GM21528 (cell line): ENCODE results near the gene ADAMTS2.

Experiments used
- ATAC-seq: cut with Tn5 transposase; IDR thresholded peaks from one replicate; pipeline ENCODE4 v1.9.1; 2021; ENCODE audit warnings: mild to moderate bottlenecking, moderate library complexity; ENCODE audit not compliant: unreplicated experiment, low FRiP score

ADAMTS2 gene

DNA sequence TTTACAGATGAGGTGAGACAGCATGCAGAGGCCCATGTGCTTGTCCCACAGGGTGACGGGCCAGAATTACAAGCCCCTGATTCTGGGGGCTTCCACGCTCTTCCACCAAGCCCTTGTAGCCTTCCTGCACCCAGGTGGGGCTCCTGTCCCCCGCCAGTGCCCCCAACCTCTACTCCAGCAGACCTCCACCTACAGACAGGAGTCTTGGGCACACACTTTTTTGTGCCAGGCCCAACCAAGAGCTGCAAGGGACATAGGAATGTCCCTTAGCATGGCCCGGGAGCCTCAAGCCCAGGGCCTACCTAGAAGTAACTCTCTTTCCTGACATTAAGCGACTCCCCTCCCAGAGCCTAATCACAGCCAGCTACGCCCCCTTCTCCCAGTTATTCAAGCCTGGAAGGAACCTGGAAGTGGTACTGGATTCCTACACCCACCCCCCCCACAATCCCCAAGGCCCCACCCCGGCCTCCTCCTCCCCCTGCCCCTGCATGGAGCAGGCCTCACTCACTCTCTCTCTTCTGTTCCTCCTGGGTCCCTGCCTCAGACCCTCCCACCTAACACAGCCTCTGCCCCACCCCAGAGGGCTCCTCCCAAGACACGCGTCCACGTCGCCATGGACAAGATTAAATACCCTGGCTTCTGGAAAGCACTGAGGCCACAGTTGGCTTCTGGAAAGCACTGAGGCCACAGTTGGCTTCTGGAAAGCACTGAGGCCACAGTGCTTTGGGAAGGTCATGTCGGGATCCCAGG is 30.5 kb downstream of the ADAMTS2 start:
- no peak for ATAC-seq

DNA sequence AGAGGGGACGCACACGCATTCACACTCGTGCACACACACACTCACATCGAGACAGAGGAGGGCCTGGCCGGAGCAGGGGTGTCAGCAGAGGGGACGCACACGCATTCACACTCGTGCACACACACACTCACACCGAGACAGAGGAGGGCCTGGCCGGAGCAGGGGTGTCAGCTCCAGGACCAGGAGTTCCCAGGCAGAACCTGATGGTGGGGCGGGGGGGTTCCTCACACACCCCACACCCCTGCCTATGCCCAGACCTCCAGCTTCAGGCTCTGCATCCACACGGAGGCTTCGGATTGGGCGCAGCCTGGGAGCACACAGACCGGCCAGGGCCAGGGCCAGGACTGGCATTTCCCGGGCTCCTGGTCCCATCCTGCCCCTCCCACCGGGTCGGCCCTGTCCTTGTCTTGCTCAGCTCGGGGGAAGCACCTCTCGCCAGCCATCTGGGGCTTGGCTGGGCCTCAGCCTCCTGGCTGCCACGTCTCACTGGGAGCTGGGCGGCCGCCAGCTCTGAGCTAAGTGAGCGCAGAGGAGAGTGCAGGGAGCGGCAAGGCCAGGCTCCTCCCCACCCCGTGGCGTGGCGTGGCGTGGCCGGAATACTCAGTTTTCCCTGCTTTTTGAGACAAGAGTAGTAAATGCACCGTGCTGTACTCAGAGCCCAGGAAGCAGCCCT is 31.3 kb downstream of the ADAMTS2 start:
- no peak for ATAC-seq

DNA sequence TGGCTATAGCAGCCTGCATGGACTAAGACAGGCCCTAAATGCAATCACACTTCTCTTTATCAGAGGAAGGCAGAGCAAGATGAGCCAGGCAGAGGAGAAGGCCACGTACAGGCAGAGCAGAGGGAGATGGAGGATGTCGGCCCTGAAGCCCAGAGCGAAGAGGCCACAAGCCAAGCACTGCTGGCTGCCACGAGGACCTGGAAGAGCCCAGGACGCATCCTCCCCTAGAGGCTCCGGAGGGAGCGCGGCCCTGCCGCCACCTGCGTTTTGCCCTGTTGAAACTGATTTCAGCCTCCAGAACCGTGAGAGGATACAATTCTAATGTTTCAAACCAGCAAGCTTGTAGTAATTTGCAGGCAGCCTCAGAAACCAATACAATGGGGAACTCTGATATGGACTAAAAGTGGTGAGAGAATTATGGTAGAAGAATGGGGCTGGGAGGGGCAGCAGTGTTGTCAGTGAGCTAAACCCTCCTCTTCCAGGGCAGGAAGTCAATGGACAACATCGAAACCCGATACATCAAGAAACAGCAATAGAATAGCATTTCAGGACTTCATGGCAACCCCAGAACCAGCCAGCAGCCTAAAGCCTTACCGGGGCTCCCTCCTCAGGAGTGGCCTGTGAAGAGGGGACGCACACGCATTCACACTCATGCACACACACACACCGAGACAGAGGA is 32.6 kb downstream of the ADAMTS2 start:
- ATAC-seq, result no peak

DNA sequence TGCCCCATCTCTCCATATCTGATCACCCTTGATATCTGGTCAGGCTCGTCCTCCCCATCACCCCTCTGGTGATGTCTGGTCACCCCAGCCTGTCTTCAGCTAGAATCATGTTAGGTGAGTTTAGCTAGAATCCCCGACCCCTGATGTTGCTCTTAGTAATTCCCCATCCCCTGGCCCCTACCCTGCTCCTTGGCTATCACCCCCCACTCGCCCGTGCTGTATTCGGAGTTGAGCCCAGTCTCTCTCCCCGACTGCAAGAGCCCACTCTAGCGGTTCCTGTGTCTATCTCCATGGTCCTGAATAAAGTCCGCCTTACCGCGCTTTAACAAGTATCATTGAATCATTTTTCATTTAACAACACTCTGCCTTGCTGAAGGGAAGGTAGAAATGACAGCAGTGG is 33.7 kb downstream of the ADAMTS2 start:
- no peak for ATAC-seq

DNA sequence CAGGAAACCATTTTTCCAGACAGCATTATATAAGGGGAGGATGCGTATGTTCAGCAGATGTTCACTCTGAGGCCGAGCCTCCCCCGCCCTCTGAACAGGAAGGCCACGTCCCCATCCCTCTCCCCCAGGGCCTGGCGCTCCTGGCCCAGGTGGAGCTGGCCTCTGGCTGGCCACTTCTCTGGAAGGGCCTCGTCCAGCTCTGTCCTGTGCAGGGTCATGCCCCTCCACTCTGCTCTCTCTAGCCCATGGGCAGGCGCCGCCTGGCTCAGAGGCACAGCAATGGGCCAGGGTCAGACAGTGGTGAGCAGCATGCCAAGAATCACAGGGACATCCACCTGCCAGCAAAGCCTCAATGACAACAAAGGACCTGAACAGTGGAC is 34.2 kb downstream of the ADAMTS2 start:
- ATAC-seq, result no peak

DNA sequence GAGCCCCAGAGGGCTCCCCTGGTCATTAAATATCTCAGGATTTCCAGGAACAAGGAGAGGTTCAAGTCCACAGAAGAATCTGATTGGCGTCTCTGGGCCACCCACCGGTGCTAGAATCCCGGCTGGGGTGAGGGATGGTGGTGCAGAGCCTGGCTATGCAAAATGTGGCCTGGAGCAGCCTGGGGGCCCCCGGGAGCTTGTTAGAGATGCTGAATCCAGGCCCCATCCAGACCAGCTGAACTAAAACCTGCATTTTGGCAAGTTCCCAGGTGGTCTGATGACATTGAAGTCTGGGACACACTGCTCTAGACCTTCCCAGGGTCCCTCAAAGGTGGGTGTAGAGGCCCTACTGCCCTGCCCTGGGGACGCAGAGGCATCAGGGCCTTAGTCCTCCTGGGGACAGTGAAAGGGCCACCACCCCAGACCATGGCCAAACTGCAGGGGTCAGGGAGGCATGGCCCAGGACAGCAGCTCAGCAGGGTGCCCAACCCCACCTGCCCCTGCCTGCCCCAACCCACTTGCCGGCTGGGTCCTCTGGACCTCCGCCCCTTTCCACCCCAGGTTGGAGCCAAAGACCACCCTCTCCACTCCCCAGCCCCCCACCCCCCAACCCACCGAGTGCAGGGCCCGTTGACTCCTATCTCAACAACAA is 34.7 kb downstream of the ADAMTS2 start:
- ATAC-seq, result no peak

DNA sequence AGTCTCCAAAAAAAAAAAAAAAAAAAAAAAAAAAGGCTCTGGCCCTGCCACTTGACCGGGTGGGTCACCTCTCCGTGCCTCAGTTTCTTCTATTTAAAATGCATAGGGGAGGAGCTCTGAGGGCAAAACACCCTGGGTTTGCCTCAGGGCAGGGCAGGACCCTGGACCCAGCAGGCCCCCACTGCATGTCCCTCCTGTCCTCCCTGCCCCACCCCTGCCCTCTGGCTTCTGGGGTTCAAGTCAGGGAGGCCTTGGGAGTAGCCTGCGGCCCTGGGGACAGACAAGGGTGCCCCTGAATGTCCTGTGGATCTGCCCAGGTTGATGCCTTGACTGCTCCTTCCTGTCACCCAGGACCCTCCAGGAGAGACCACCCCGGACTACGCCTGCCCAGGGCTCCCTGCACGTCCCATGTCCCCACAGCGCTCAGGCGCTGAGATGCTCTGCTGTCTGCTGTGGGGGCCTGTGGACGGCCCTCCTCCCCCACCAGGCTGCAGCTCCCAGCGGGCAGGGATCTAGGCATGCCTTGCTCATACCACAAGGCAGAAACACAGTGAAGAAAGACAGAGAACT is 35.4 kb downstream of the ADAMTS2 start:
- ATAC-seq, result no peak

DNA sequence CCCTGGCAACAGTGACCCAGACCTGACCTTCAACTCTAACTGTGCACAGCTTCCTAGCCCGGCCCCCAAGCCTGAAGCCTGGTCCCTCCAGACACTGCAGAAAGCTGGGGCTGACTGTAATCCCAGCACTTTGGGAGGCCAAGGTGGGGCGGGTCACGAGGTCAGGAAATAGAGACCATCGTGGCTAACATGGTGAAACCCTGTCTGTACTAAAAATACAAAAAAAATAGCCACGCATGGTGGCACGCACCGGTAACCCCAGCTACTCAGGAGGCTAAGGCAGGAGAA is 35.9 kb downstream of the ADAMTS2 start:
- ATAC-seq, result no peak

DNA sequence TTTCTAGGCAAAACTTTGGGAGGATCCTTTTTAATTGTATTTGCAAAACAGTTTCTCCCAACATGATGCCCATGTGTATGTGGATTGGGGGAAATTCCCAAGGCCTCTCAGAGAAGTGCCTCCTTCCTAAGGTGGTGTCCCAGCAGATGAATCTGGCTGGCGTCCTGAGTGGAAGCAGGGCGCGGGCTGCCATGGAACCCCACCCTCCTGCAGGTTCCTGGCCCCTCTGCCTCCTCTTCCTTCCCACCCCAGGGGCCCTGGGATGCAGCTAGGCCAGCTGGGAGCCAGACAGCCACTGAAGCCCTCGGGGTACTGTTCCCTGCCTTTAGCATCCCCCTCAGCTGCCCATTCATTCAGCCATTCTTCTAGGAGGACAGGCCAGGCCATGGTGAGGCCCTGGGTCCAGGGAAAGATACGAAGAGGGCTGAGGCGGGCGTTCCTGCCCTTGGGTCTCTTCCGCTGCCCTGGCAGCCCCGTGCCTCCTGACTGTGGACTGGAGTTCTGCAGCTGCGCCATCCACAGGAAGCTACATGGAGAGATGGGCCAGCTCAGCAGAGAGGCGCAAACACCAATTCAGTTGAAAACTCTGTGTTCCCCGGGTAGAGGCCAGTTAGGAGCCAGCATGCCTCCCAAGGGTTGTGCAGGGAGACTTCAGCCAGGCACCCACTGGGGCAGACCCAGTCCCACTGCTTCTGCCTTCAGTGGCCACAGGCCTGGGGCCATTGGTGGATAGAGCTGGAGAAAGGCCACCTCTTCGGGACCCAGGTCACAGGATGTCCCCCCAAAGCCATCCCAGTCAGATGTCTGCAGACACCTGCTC is 36.5 kb downstream of the ADAMTS2 start:
- no peak for ATAC-seq

DNA sequence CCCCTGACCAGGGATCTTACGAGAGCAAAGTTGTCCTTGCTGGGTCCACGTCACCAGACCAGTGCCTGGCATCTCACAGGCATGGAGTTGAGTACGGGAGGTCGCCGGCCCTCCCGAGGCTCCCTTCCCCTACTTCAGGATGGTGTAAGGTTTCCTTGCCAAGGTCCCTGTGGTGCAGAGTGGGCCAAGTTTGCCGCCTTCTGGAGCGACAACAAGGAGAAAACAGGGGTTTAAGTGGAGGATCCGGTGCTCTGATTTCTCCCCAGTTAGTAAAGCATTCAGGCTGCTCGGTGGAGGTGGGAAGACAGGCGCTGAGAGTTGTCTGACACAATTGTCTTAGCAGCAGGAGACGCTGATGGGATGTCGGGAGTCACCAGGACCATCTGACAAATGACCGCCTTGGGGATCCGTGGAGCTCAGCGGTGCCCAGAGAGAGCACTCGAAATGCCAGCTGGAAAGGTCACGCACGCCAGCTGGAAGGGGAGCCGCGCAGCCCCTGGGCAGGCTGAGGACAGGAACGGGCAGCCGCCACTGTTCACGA is 37.3 kb downstream of the ADAMTS2 start:
- no peak for ATAC-seq

DNA sequence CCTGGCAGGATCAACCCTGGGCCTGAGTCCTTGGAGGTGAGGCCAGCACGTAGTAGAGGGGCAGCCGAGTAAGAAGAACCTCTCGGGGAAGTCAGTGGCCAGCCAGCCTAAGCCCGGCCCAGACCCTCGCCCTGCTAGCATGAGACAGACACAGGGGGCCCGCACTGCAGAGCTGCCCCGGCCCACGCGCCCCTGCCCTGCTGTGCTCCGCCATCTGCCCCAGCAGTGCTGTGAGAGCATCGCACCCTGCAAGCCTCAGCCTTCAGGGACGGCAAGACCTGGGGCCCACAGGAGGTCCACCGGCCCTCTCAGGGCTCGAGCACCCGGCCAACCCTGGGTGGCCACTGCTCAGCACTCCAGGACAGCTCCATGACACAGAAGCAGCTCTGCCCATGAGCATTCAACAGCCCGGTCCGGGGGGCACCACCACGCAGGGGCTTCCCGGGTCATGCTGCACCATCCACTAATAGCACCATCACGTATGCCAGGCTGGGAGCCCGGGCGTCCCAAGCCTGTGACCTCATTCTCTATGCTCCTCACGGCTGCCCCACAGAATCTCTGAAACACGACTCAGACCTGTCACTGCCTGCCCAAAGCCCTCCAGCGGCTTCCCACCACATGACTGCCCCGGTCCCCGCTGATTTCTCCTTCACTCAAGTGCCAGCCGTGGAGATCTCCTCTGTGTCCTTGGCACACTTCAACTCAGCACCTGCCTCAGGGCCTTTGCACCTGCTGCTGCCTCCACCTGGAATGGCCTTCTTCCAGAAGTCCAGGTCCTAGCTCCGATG is 38.1 kb downstream of the ADAMTS2 start:
- no peak for ATAC-seq

DNA sequence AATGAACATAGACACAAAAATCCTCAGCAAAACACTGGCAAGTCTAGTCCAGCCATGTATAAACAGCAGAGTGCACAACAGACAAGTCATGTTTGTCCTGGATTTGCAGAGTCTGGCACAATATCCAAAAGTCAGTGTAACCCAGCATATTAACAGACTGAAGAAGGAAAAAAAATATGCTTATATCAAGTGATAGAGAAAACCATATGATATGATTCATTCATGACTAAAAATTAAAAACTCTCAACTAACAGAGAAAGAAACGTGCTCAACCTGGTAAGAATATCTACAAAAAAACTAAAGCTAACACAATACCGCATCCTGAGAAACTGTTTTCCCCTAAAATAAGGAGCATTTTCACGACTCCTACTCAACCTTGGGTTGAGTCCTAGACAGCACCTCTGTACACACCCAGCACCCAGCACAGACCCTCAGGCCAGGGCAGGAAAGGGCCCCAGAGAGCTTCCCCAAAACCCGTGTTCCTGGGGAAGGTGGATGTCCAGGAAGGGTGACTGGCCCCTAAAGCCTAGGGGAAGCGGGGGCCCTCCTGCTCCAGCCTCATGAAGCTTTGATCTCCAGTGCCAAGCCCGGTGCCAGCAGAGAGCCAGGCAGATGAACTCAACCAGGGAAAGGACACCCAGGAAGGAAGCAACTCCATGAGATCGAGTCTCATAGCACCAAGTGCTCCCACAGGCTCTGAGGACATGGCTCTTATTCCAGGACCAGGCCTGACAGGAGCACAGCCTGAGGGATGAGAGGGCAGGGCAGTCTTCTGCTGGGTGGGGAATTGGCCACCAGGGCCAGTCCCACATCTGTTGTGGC is 38.9 kb downstream of the ADAMTS2 start:
- no peak for ATAC-seq

DNA sequence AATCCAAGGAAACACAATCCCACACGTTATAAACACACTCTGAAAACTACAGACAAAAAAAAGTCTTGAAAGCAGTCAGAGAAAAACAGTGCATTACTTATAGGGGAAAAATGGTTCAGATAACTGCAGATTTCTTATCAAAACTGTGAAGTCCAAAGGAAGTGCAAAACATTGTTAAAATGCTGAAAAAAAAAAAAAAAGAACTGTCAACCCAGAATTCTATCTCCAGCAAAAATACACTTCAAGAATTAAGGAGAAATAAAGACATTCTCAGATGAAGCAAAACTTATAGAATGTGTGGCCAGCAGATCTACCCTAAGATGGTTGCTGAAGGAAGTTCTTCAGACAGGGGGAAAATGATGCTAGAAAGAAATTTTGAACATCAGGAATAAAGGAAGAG is 40.4 kb downstream of the ADAMTS2 start:
- no peak for ATAC-seq

DNA sequence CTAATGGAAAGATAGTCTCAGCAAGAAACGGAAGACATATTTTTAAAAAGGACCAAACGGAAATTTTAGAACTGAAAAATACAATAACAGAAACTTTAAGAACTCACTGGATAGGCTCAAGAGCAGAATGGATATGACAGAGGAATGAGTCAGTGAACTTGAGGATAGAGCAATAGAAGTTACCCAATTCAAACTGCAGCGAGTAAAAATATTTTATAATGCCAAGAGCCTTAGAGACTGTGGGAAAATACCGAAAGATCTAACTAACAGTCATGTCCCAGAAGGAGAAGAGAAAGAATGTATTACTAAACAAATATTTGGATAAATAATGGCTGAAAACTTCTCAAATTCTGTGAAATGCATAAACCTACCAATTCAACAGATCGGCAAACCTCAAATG is 40.8 kb downstream of the ADAMTS2 start:
- no peak for ATAC-seq

DNA sequence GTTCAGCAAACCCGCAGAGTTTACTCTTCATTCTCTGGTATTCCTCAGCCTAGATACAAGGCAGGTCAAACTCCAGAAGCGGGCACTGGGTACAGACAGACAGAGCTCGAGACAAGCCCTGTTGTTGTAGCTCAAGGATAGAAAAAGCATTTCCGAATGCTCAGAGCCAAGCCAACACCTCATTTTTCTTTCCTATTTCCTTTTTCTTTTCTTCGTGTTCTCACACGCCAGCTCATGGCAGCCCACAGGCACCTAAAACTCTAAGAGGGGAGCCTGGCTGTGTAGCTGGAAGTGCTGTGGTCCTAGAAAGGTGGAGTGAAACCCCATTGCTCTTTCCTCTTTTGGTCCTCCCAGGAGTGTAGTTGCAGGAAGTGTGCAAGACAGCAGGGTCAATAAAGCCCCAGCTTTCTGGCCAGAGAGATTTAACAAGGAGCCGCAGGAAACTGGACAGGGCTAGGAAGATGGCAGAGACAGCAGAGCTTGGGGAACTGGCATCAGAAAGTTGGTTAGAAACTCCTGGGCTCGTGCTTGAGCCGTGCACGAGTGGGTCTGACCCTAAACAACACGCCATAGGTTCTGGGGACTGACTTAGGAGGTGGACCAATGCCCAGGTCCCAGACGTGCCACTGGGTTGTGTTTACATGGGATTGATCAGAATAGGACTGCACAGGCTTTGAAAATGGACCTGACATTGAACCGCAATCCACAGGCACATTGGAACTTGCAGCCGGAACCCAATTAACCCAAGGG is 41.6 kb downstream of the ADAMTS2 start:
- ATAC-seq, result no peak

DNA sequence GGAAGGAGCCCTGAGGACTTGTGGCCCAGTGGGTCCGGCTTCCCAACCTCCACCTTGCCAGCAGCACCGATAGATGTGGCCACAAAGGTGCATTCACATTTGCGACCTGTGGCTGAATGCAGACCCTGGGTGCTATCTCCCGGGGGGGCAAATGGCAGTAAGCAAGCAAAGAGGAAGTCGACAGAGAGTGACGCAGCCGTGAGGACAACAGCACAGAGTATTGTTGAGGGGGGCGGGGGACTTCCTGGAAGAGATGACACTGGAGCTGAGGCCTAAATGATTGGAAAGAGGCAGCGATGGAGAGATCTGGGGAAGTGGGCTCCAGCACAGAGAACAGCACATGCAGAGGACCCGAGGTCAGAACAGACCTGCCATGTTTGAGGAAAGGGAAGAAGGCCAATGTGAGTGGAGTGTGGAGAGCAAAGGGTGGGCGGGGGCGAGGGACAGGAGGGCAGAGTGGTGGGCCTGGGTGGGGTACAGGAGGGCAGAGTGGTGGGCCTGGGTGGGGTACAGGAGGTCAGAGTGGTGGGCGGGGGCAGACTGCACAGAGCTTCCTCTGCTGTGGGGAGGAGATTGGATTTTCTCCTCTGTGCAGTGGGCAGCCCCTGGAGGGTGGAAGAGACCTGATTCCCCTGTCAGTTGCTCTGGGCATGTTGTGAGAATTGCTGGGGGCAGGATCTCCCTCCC is 42.6 kb downstream of the ADAMTS2 start:
- no peak for ATAC-seq

DNA sequence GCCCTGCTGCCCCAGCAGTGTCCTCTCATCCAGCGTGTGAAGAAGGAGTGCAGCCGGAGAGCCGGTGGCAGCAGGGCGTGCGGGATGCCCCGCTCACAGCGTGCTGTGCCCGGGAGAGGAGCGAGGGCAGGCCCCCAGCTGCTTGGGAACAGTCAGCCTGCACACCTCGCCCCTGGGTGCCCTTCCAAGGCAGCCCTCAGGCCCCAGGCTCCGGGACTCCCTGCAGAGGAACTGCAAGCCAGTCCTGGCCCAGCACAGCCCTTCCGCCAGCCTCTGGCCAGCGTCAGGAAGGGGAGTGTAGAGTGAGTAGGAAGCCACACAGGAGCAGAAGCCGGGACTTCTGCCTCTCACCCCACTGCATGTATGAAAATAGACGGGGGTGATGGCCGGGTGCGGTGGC is 43.5 kb downstream of the ADAMTS2 start:
- ATAC-seq, result no peak
